ENCODE results near the gene CAPZA2.
A peak's percentile ranks its signal among the peaks of the same experiment; 100 is the strongest.
"Not testable (repeated sequence)": the region's sequence is repeated elsewhere in the genome, so short reads cannot be mapped to it uniquely, and the experiment has no call there.

CAPZA2 gene

GRCh38 chr7:116862234-116862950 is at the start of gene CAPZA2:
Gene CAPZA2 (plus strand): TSS chr7:116862587. CDS start chr7:116862612, 25 bp downstream.
- DNase-seq (ENCODE audit: low spot score): peak; percentile 93

- no peak for DNase-seq (ENCODE audit: low spot score)
Measured at GRCh38 chr7:116812860-116813259, 49.5 kb upstream of the CAPZA2 start.

GRCh38 chr7:116813371-116813770 is 49.0 kb upstream of the CAPZA2 start:
- not testable (repeated sequence) for DNase-seq (ENCODE audit: low spot score)

GRCh38 chr7:116815041-116815440 is 47.3 kb upstream of the CAPZA2 start:
- no peak for DNase-seq (ENCODE audit: low spot score)

GRCh38 chr7:116820149-116820548 is 42.2 kb upstream of the CAPZA2 start:
- DNase-seq (ENCODE audit: low spot score): no peak

GRCh38 chr7:116821647-116822046 is 40.7 kb upstream of the CAPZA2 start:
- not testable (repeated sequence) for DNase-seq (ENCODE audit: low spot score)

- no peak for DNase-seq (ENCODE audit: low spot score)
Measured at GRCh38 chr7:116824449-116824848, 37.9 kb upstream of the CAPZA2 start.

GRCh38 chr7:116828281-116828680 is 34.1 kb upstream of the CAPZA2 start:
- DNase-seq (ENCODE audit: low spot score): no peak

GRCh38 chr7:116829041-116829440 is 33.3 kb upstream of the CAPZA2 start:
- no peak for DNase-seq (ENCODE audit: low spot score)

GRCh38 chr7:116829493-116829892 is 32.9 kb upstream of the CAPZA2 start:
- DNase-seq (ENCODE audit: low spot score): no peak

- DNase-seq (ENCODE audit: low spot score): no peak
Measured at GRCh38 chr7:116832692-116833091, 29.7 kb upstream of the CAPZA2 start.

GRCh38 chr7:116834815-116835504 is 27.4 kb upstream of the CAPZA2 start:
- no peak for DNase-seq (ENCODE audit: low spot score)

GRCh38 chr7:116836048-116836447 is 26.3 kb upstream of the CAPZA2 start:
- no peak for DNase-seq (ENCODE audit: low spot score)

GRCh38 chr7:116836911-116837310 is 25.5 kb upstream of the CAPZA2 start:
- DNase-seq (ENCODE audit: low spot score): no peak

- no peak for DNase-seq (ENCODE audit: low spot score)
Measured at GRCh38 chr7:116837586-116837985, 24.8 kb upstream of the CAPZA2 start.

GRCh38 chr7:116840256-116840655 is 22.1 kb upstream of the CAPZA2 start:
- no peak for DNase-seq (ENCODE audit: low spot score)

- no peak for DNase-seq (ENCODE audit: low spot score)
Measured at GRCh38 chr7:116842371-116842770, 20.0 kb upstream of the CAPZA2 start.

GRCh38 chr7:116843378-116843777 is 19.0 kb upstream of the CAPZA2 start:
- DNase-seq (ENCODE audit: low spot score): no peak

GRCh38 chr7:116851175-116851574 is 11.2 kb upstream of the CAPZA2 start:
- no peak for DNase-seq (ENCODE audit: low spot score)

GRCh38 chr7:116851671-116852070 is 10.7 kb upstream of the CAPZA2 start:
- no peak for DNase-seq (ENCODE audit: low spot score)

GRCh38 chr7:116854132-116854531 is 8.3 kb upstream of the CAPZA2 start:
- DNase-seq (ENCODE audit: low spot score): no peak

- DNase-seq (ENCODE audit: low spot score): no peak
Measured at GRCh38 chr7:116857052-116857451, 5.3 kb upstream of the CAPZA2 start.

- peak; percentile 24 for DNase-seq (ENCODE audit: low spot score)
Measured at GRCh38 chr7:116859323-116859722, 3.1 kb upstream of the CAPZA2 start.

- no peak for DNase-seq (ENCODE audit: low spot score)
Measured at GRCh38 chr7:116861717-116862116, 670 bp upstream of the CAPZA2 start.

Measured in CD4-positive, alpha-beta T cell treated with Interleukin-2 at 100 ng/mL for 4 hours (primary cell).